A549 (cell line): ENCODE data around the gene TTC19. TPM values are rescaled to one million over a fixed set of nuclear protein-coding genes. Genes with fewer than 3 reads are reported as not detected.

Source experiments
- ATAC-seq, 2 experiments: fragments of 200-7000 bp in 1 of 2; fragments of >200 bp in 1 of 2; cut with Nextera tagmentation in 1 of 2; cut with Tn5 transposase in 1 of 2; 3 replicates each; pipeline versions ENCODE4 v1.8.0 to v1.9.1; 2018 to 2020; ENCODE audit warnings: mild to moderate bottlenecking in 1 of 2, moderate library complexity in 1 of 2
- CTCF ChIA-PET: fragments of 300-600 bp; sonication (Branson Sonifier 250); formaldehyde crosslinking; extraction: SDS; loops from one replicate; lab custom pipeline; 2021; ENCODE audit warnings: antibody characterized with exemption, inconsistent platforms; lab: Yijun Ruan, JAX
- POLR2A ChIA-PET: fragments of 350-600 bp; formaldehyde crosslinking; extraction: SDS; loops from one replicate; lab custom pipeline; 2021; ENCODE audit warnings: antibody characterized with exemption, inconsistent platforms; lab: Yijun Ruan, JAX
- DNase-seq, 2 experiments: peaks; one replicate each; pipeline versions ENCODE4 v3.0.0 to v3.0.0-alpha.2; 2011 to 2016; ENCODE audit warnings: low read depth in 1 of 2, low spot score in 1 of 2
- FAIRE-seq: peaks from 2 replicates; lab custom pipeline; 2011; peaks lifted over from hg19 to GRCh38; lab: Jason Lieb, UNC
- H3K27ac ChIP-seq, 2 experiments: fragments of >200 bp; sonication (Bioruptor Twin); formaldehyde crosslinking; 3 replicates each; pipeline ENCODE4 v1.5.1; 2016 to 2017
- H3K4me1 ChIP-seq: fragments of >200 bp; sonication (Bioruptor Twin); formaldehyde crosslinking; 3 replicates; pipeline ENCODE4 v1.6.1; 2016
- H3K4me2 ChIP-seq: fragments of >200 bp; sonication (Bioruptor Twin); formaldehyde crosslinking; 3 replicates; pipeline ENCODE4 v1.6.1; 2016
- H3K4me3 ChIP-seq: fragments of >200 bp; sonication (Bioruptor Twin); formaldehyde crosslinking; 3 replicates; pipeline ENCODE4 v1.5.1; 2016
- H3K9me3 ChIP-seq: fragments of >200 bp; sonication (Bioruptor Twin); formaldehyde crosslinking; 3 replicates; pipeline ENCODE4 v1.6.1; 2016
- CBX8 ChIP-seq: fragments of 200-600 bp; sonication (generic); IDR thresholded peaks from 2 replicates; pipeline ENCODE4 v1.6.1; 2016
- CEBPB ChIP-seq, 2 experiments: fragments of >200 bp in 1 of 2; sonication (Bioruptor Twin) in 1 of 2; formaldehyde crosslinking in 1 of 2; IDR thresholded peaks; 2 replicates each; pipeline ENCODE4 v1.6.1; 2012 to 2016
- CHD2 ChIP-seq: fragments of 150-350 bp; IDR thresholded peaks from 2 replicates; pipeline ENCODE4 v1.6.1; 2014; ENCODE audit warnings: low read length; ENCODE audit not compliant: partially characterized antibody
- EHMT2 ChIP-seq: fragments of 200-600 bp; sonication (generic); IDR thresholded peaks from 2 replicates; pipeline ENCODE4 v1.6.1; 2016; ENCODE audit warnings: antibody characterized with exemption, low read depth, mild to moderate bottlenecking, moderate library complexity
- ELK1 ChIP-seq: fragments of 150-350 bp; IDR thresholded peaks from 2 replicates; pipeline ENCODE4 v1.6.1; 2014; ENCODE audit warnings: low read depth, mild to moderate bottlenecking, low read length
- EP300 ChIP-seq, 2 experiments: fragments of >200 bp; sonication (Bioruptor Twin); formaldehyde crosslinking; IDR thresholded peaks; 2 replicates in 1 of 2; 3 replicates in 1 of 2; pipeline ENCODE4 v1.6.1; 2016 to 2017
- FOSL2 ChIP-seq, 2 experiments: fragments of 450-650 bp in 1 of 2; fragments of >200 bp in 1 of 2; sonication (Bioruptor Twin) in 1 of 2; formaldehyde crosslinking; IDR thresholded peaks; 2 replicates each; pipeline versions ENCODE4 v1.5.0 to v1.6.1; 2016 to 2020; ENCODE audit warnings: mild to moderate bottlenecking in 1 of 2, moderate library complexity in 1 of 2
- HDAC2 ChIP-seq: fragments of 200-600 bp; sonication (generic); IDR thresholded peaks from 2 replicates; pipeline ENCODE4 v1.6.1; 2016
- HEYL ChIP-seq: fragments of 250-450 bp; sonication (Bioruptor Pico); IDR thresholded peaks from 2 replicates; pipeline ENCODE4 v1.8.0; 2021; ENCODE audit warnings: mild to moderate bottlenecking, moderate library complexity
- JUNB ChIP-seq: fragments of >200 bp; sonication (Bioruptor Twin); formaldehyde crosslinking; IDR thresholded peaks from 2 replicates; pipeline ENCODE4 v1.6.1; 2016
- KDM5A ChIP-seq: fragments of 200-600 bp; sonication (generic); IDR thresholded peaks from 2 replicates; pipeline ENCODE4 v1.6.1; 2016; ENCODE audit warnings: antibody characterized with exemption, mild to moderate bottlenecking
- MYC ChIP-seq: IDR thresholded peaks from 2 replicates; pipeline ENCODE4 v1.6.1; 2012; ENCODE audit warnings: mild to moderate bottlenecking, inconsistent platforms, low read length, improper control_type of control experiment, borderline replicate concordance
- POLR2AphosphoS2 ChIP-seq: conservative IDR thresholded peaks from 2 replicates; pipeline ENCODE4 v1.6.1; 2012; ENCODE audit warnings: low read length, improper control_type of control experiment, inconsistent platforms
- RARB ChIP-seq: fragments of 250-450 bp; sonication (Bioruptor Pico); IDR thresholded peaks from 2 replicates; pipeline ENCODE4 v1.8.0; 2021; ENCODE audit warnings: mild to moderate bottlenecking, moderate library complexity
- SMC3 ChIP-seq: fragments of >200 bp; sonication (Bioruptor Twin); formaldehyde crosslinking; IDR thresholded peaks from 3 replicates; pipeline ENCODE4 v1.6.1; 2018; ENCODE audit warnings: inconsistent platforms
- ZC3H11A ChIP-seq: fragments of 450-650 bp; IDR thresholded peaks from 2 replicates; pipeline ENCODE4 v1.6.1; 2014; ENCODE audit warnings: antibody characterized with exemption, mild to moderate bottlenecking
- ZNF302 ChIP-seq: fragments of 250-450 bp; sonication (Bioruptor Pico); IDR thresholded peaks from 2 replicates; pipeline ENCODE4 v1.9.0; 2021; ENCODE audit warnings: inconsistent platforms, mild to moderate bottlenecking, moderate library complexity
- ZSCAN20 ChIP-seq: fragments of 250-450 bp; sonication (Bioruptor Pico); IDR thresholded peaks from 2 replicates; pipeline ENCODE4 v1.8.0; 2022; ENCODE audit warnings: mild to moderate bottlenecking, moderate library complexity
- WGBS: methylation state at CpG from one replicate; pipeline ENCODE4 v1.1.6; 2017; ENCODE audit errors: missing lambda C conversion rate; 5-methylcytosine and 5-hydroxymethylcytosine counted together
- polyA plus RNA-seq, 4 experiments: library from polyadenylated mRNA; depleted of rRNA in 3 of 4; stranded (reverse); fragments of >200 nt; fragmentation: RNase III in 1 of 4; extraction: RNeasy Plus Mini Kit Qiagen cat#74134 plus additional on column Dnase treatment in 1 of 4; gene quantifications; 2 replicates in 3 of 4; 3 replicates in 1 of 4; pipeline ENCODE4 v1.2.3, GENCODE V29; 2011 to 2017
- TF ChIP-seq, protein P1 (sequence below): IDR thresholded peaks from 2 replicates; pipeline ENCODE4 v1.6.1; 2012; ENCODE audit warnings: low read depth, borderline replicate concordance
- TF ChIP-seq, protein P2 (sequence below): fragments of 250-450 bp; sonication (Bioruptor Pico); IDR thresholded peaks from 2 replicates; pipeline ENCODE4 v1.5.0; 2021; ENCODE audit warnings: mild to moderate bottlenecking, moderate library complexity, borderline replicate concordance

Gene TTC19
- polyA plus RNA-seq, 2 of the 4 experiments (the other 2 are of a cell fraction): 16.6 to 30.3 TPM

GRCh38 chr17:16044487-16044886 is 44.9 kb downstream of the TTC19 start:
- H3K4me1 ChIP-seq: no peaks in the 10 kb centered on the region
- POLR2A ChIA-PET: no interaction called here
- CTCF ChIA-PET: interaction anchor here (0.9 to 3.3 kb wide), 3 partner anchors 15 to 28 kb away, joined by 3 to 16 read pairs (median 3); no protein-coding TSS in a partner anchor
- no peak for FAIRE-seq
- H3K4me3 ChIP-seq: no peak overlapping the region
- peak in 1 of 2 experiments; percentile 16; a peak in 2 of 6 replicates for ATAC-seq
- H3K9me3 ChIP-seq: no peaks in the 10 kb centered on the region
- TF ChIP-seq POLR2AphosphoS2 (peak; percentile 62; the same call in 1 of the 2 replicates), ZC3H11A (no peak), CEBPB (IDR thresholded peaks at IDR 0.05) (no peak), JUNB (no peak)
- TF ChIP-seq, all 56 proteins: peak for 1
- no peak overlapping the region for H3K4me2 ChIP-seq
- 92% methylated on average over 10 of the region's 10 CpGs for WGBS
- DNase-seq: no peak
- no peak overlapping the region for H3K27ac ChIP-seq

- TF ChIP-seq HDAC2 (no peak), ELK1 (no peak), ZNF302 (CRISPR knock-in tag) (no peak), MYC (no peak), EHMT2 (no peak), CBX8 (no peak), FOSL2 (IDR thresholded peaks at IDR 0.05) (no peak), FOSL2 (CRISPR knock-in tag; IDR thresholded peaks at IDR 0.05) (no peak), EP300 (IDR thresholded peaks at IDR 0.05) (no peak), RARB (CRISPR knock-in tag) (no peak), SMC3 (no peak), ZSCAN20 (CRISPR knock-in tag) (no peak), HEYL (no peak), KDM5A (no peak), CEBPB (IDR thresholded peaks at IDR 0.05) (no peak), CHD2 (no peak)
- TF ChIP-seq, protein P1, sequence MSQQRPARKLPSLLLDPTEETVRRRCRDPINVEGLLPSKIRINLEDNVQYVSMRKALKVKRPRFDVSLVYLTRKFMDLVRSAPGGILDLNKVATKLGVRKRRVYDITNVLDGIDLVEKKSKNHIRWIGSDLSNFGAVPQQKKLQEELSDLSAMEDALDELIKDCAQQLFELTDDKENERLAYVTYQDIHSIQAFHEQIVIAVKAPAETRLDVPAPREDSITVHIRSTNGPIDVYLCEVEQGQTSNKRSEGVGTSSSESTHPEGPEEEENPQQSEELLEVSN: no peak
- TF ChIP-seq, protein P2, sequence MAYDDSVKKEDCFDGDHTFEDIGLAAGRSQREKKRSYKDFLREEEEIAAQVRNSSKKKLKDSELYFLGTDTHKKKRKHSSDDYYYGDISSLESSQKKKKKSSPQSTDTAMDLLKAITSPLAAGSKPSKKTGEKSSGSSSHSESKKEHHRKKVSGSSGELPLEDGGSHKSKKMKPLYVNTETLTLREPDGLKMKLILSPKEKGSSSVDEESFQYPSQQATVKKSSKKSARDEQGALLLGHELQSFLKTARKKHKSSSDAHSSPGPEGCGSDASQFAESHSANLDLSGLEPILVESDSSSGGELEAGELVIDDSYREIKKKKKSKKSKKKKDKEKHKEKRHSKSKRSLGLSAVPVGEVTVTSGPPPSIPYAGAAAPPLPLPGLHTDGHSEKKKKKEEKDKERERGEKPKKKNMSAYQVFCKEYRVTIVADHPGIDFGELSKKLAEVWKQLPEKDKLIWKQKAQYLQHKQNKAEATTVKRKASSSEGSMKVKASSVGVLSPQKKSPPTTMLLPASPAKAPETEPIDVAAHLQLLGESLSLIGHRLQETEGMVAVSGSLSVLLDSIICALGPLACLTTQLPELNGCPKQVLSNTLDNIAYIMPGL (CRISPR knock-in tag): no peak
- peak; percentile 7 for FAIRE-seq
- ChIA-PET CTCF (interaction anchor here (3.3 kb wide), 1 partner anchor 12 kb away, joined by 16 read pairs; no protein-coding TSS in a partner anchor), POLR2A (interaction anchor here (0.6 kb wide), 1 partner anchor 394 kb away, joined by 3 read pairs; no protein-coding TSS in a partner anchor)
- Histone ChIP-seq H3K4me1 (no peaks in the 10 kb centered on the region), H3K27ac (no peak overlapping the region), H3K4me2 (no peak overlapping the region), H3K9me3 (no peaks in the 10 kb centered on the region), H3K4me3 (no peak overlapping the region)
- 95% methylated on average over 3 of the region's 3 CpGs for WGBS
- no peak for ATAC-seq
- no peak for DNase-seq
These were observed 47.3 kb downstream of the TTC19 start for GRCh38 chr17:16046966-16047365.
